HepG2 (cell line): ENCODE measurements around the gene AADACL4. TPM values are rescaled to one million over a fixed set of nuclear protein-coding genes. Genes with fewer than 3 reads are reported as not detected.

ENCODE experiments used
- ARHGAP35 ChIP-seq: sonication (generic); formaldehyde crosslinking; IDR thresholded peaks from 2 replicates; pipeline ENCODE4 v1.9.0; 2022; ENCODE audit warnings: mild to moderate bottlenecking, inconsistent platforms, moderate library complexity, missing genetic modification reagents, borderline replicate concordance
- ATF2 ChIP-seq: sonication (generic); formaldehyde crosslinking; IDR thresholded peaks from 2 replicates; pipeline ENCODE4 v1.4.0; 2020; ENCODE audit warnings: missing genetic modification reagents
- DPF2 ChIP-seq: sonication (generic); formaldehyde crosslinking; IDR thresholded peaks from 2 replicates; pipeline ENCODE4 v1.4.0; 2020; ENCODE audit warnings: mild to moderate bottlenecking, low read depth, missing genetic modification reagents, borderline replicate concordance
- GTF3A ChIP-seq: sonication (generic); formaldehyde crosslinking; conservative IDR thresholded peaks from 2 replicates; pipeline ENCODE4 v1.4.0; 2020; ENCODE audit warnings: mild to moderate bottlenecking, missing genetic modification reagents
- HNRNPLL ChIP-seq: fragments of 200-400 bp; formaldehyde crosslinking; IDR thresholded peaks from 2 replicates; pipeline ENCODE4 v1.6.1; 2017; ENCODE audit warnings: mild to moderate bottlenecking, low read depth, low read length; ENCODE audit not compliant: poor library complexity, severe bottlenecking
- KDM3A ChIP-seq: IDR thresholded peaks from 2 replicates; pipeline ENCODE4 v1.6.1; 2018; ENCODE audit warnings: low read depth, missing compliant biosample characterization
- MYNN ChIP-seq: sonication (generic); formaldehyde crosslinking; IDR thresholded peaks from 2 replicates; pipeline ENCODE4 v1.4.0; 2020; ENCODE audit warnings: mild to moderate bottlenecking, low read depth, missing genetic modification reagents
- NRL ChIP-seq: sonication (generic); formaldehyde crosslinking; IDR thresholded peaks from 2 replicates; pipeline ENCODE4 v1.5.0; 2020; ENCODE audit warnings: missing genetic modification reagents, mild to moderate bottlenecking, moderate library complexity, borderline replicate concordance
- PCBP2 ChIP-seq: fragments of 200-400 bp; formaldehyde crosslinking; optimal IDR thresholded peaks from 2 replicates; pipeline ENCODE3; 2018; ENCODE audit warnings: low read length, low read depth; ENCODE audit not compliant: poor library complexity, severe bottlenecking
- PHF8 ChIP-seq: sonication (generic); formaldehyde crosslinking; IDR thresholded peaks from 2 replicates; pipeline ENCODE4 v1.5.0; 2020; ENCODE audit warnings: missing genetic modification reagents
- RCOR2 ChIP-seq: IDR thresholded peaks from 2 replicates; pipeline ENCODE4 v1.6.1; 2016; ENCODE audit warnings: missing biosample characterization, missing genetic modification reagents
- RORA ChIP-seq: sonication (generic); formaldehyde crosslinking; IDR thresholded peaks from 2 replicates; pipeline ENCODE4 v1.5.0; 2020; ENCODE audit warnings: mild to moderate bottlenecking, missing genetic modification reagents, moderate library complexity
- SIX4 ChIP-seq: sonication (generic); formaldehyde crosslinking; IDR thresholded peaks from 2 replicates; pipeline ENCODE4 v1.4.0; 2020; ENCODE audit warnings: missing genetic modification reagents
- SNAPC5 ChIP-seq: sonication (generic); formaldehyde crosslinking; IDR thresholded peaks from 2 replicates; pipeline ENCODE4 v1.8.1; 2023; ENCODE audit warnings: mild to moderate bottlenecking, missing genetic modification reagents, borderline replicate concordance
- TOE1 ChIP-seq: sonication (generic); formaldehyde crosslinking; IDR thresholded peaks from 2 replicates; pipeline ENCODE4 v1.4.0; 2020; ENCODE audit warnings: mild to moderate bottlenecking, missing genetic modification reagents
- TP53 ChIP-seq: sonication (generic); formaldehyde crosslinking; conservative IDR thresholded peaks from 2 replicates; pipeline ENCODE4 v1.4.0; 2020; ENCODE audit warnings: missing genetic modification reagents
- ZIK1 ChIP-seq: sonication (generic); formaldehyde crosslinking; IDR thresholded peaks from 2 replicates; pipeline ENCODE4 v1.5.0; 2020; ENCODE audit warnings: mild to moderate bottlenecking, low read depth, missing genetic modification reagents, borderline replicate concordance
- ZNF121 ChIP-seq: sonication (generic); formaldehyde crosslinking; IDR thresholded peaks from 2 replicates; pipeline ENCODE4 v1.5.0; 2020; ENCODE audit warnings: mild to moderate bottlenecking, missing genetic modification reagents
- ZNF557 ChIP-seq: sonication (generic); formaldehyde crosslinking; IDR thresholded peaks from 2 replicates; pipeline ENCODE4 v1.4.0; 2020; ENCODE audit warnings: missing genetic modification reagents
- ZNF703 ChIP-seq: sonication (generic); formaldehyde crosslinking; IDR thresholded peaks from 2 replicates; pipeline ENCODE4 v1.5.1; 2020; ENCODE audit warnings: missing genetic modification reagents, mild to moderate bottlenecking, moderate library complexity, borderline replicate concordance
- polyA plus RNA-seq, 8 experiments: library from polyadenylated mRNA; depleted of rRNA in 3 of 8; stranded (reverse) in 7 of 8; unstranded in 1 of 8; fragments of >200 nt; fragmentation: Illumina TruSeq in 4 of 8; extraction: Trizol in 4 of 8; gene quantifications; 2 replicates each; pipeline versions ENCODE4 v1.2.1 to v1.2.3, GENCODE V29; 2011 to 2016; ENCODE audit warnings: low read depth in 4 of 8, missing spikeins in 1 of 8, mixed read lengths in 1 of 8; ENCODE audit not compliant: insufficient read depth in 1 of 8
- total RNA-seq, 5 experiments: library from RNA; depleted of rRNA; stranded (reverse); fragments of >200 nt; fragmentation: Illumina TruSeq; extraction: Trizol; gene quantifications; 2 replicates each; pipeline ENCODE4 v1.2.3, GENCODE V29; 2016; ENCODE audit warnings: low read depth in 1 of 5
- TF ChIP-seq, protein P1 (sequence below): sonication (generic); formaldehyde crosslinking; IDR thresholded peaks from 2 replicates; pipeline ENCODE4 v1.4.0; 2020; ENCODE audit warnings: missing genetic modification reagents
- TF ChIP-seq, protein P2 (sequence below): sonication (generic); formaldehyde crosslinking; IDR thresholded peaks from 2 replicates; pipeline ENCODE4 v1.4.0; 2020; ENCODE audit warnings: missing genetic modification reagents

Gene AADACL4
- total and polyA plus RNA-seq, 2 of the 13 experiments (the other 11 are each of a cell fraction or from before 2014, with no cell fraction given) = not detected

GRCh38 chr1:12617901-12618660, 25.8 kb upstream of the AADACL4 start, which contains the start of gene DHRS3 (continued):
- no peak for TF ChIP-seq PCBP2
- peak; percentile 79 for TF ChIP-seq HNRNPLL
- TF ChIP-seq DPF2 (CRISPR knock-in tag) = 0 out of 2 replicates have a peak, but pooled peaks have one; percentile 25
- peak; percentile 36; the same call in 1 of the 2 replicates for TF ChIP-seq PHF8 (CRISPR knock-in tag)
- peak; percentile 94; the same call in 1 of the 2 replicates for TF ChIP-seq ZNF703 (CRISPR knock-in tag)
- TF ChIP-seq RCOR2 (CRISPR knock-in tag) = no peak
- 0 out of 2 replicates have a peak, but pooled peaks have one; percentile 20 for TF ChIP-seq ZIK1 (CRISPR knock-in tag)
- TF ChIP-seq, protein P1, sequence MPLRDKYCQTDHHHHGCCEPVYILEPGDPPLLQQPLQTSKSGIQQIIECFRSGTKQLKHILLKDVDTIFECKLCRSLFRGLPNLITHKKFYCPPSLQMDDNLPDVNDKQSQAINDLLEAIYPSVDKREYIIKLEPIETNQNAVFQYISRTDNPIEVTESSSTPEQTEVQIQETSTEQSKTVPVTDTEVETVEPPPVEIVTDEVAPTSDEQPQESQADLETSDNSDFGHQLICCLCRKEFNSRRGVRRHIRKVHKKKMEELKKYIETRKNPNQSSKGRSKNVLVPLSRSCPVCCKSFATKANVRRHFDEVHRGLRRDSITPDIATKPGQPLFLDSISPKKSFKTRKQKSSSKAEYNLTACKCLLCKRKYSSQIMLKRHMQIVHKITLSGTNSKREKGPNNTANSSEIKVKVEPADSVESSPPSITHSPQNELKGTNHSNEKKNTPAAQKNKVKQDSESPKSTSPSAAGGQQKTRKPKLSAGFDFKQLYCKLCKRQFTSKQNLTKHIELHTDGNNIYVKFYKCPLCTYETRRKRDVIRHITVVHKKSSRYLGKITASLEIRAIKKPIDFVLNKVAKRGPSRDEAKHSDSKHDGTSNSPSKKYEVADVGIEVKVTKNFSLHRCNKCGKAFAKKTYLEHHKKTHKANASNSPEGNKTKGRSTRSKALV = 0 out of 2 replicates have a peak, but pooled peaks have one; percentile 34
- TF ChIP-seq ARHGAP35 (CRISPR knock-in tag) = peak; percentile 86; the same call in 1 of the 2 replicates
- TF ChIP-seq ATF2 = no peak
- peak; percentile 96 for TF ChIP-seq TP53 (CRISPR knock-in tag)
- TF ChIP-seq ZNF557 = 0 out of 2 replicates have a peak, but pooled peaks have one; percentile 9
- peak; percentile 82; the same call in 1 of the 2 replicates for TF ChIP-seq NRL (CRISPR knock-in tag)
- TF ChIP-seq KDM3A (CRISPR knock-in tag) = peak; percentile 50; the same call in 1 of the 2 replicates
- no peak for TF ChIP-seq SIX4 (CRISPR knock-in tag)
- TF ChIP-seq, protein P2, sequence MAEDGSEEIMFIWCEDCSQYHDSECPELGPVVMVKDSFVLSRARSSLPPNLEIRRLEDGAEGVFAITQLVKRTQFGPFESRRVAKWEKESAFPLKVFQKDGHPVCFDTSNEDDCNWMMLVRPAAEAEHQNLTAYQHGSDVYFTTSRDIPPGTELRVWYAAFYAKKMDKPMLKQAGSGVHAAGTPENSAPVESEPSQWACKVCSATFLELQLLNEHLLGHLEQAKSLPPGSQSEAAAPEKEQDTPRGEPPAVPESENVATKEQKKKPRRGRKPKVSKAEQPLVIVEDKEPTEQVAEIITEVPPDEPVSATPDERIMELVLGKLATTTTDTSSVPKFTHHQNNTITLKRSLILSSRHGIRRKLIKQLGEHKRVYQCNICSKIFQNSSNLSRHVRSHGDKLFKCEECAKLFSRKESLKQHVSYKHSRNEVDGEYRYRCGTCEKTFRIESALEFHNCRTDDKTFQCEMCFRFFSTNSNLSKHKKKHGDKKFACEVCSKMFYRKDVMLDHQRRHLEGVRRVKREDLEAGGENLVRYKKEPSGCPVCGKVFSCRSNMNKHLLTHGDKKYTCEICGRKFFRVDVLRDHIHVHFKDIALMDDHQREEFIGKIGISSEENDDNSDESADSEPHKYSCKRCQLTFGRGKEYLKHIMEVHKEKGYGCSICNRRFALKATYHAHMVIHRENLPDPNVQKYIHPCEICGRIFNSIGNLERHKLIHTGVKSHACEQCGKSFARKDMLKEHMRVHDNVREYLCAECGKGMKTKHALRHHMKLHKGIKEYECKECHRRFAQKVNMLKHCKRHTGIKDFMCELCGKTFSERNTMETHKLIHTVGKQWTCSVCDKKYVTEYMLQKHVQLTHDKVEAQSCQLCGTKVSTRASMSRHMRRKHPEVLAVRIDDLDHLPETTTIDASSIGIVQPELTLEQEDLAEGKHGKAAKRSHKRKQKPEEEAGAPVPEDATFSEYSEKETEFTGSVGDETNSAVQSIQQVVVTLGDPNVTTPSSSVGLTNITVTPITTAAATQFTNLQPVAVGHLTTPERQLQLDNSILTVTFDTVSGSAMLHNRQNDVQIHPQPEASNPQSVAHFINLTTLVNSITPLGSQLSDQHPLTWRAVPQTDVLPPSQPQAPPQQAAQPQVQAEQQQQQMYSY (CRISPR knock-in tag) = peak; percentile 56; the same call in 1 of the 2 replicates
- TF ChIP-seq ZNF121 = no peak
- no peak for TF ChIP-seq RORA (CRISPR knock-in tag)
- TF ChIP-seq SNAPC5 = no peak
- TF ChIP-seq MYNN = no peak
- TF ChIP-seq GTF3A (CRISPR knock-in tag) = no peak
- no peak for TF ChIP-seq TOE1 (CRISPR knock-in tag)
